Measurements from ENCODE around the gene ALAS2.
A peak's percentile ranks its signal among the peaks of the same experiment; 100 is the strongest.
"Not testable (repeated sequence)": the region's sequence is repeated elsewhere in the genome, so short reads cannot be mapped to it uniquely, and the experiment has no call there.

The ALAS2 gene, protein sequence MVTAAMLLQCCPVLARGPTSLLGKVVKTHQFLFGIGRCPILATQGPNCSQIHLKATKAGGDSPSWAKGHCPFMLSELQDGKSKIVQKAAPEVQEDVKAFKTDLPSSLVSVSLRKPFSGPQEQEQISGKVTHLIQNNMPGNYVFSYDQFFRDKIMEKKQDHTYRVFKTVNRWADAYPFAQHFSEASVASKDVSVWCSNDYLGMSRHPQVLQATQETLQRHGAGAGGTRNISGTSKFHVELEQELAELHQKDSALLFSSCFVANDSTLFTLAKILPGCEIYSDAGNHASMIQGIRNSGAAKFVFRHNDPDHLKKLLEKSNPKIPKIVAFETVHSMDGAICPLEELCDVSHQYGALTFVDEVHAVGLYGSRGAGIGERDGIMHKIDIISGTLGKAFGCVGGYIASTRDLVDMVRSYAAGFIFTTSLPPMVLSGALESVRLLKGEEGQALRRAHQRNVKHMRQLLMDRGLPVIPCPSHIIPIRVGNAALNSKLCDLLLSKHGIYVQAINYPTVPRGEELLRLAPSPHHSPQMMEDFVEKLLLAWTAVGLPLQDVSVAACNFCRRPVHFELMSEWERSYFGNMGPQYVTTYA

DNA sequence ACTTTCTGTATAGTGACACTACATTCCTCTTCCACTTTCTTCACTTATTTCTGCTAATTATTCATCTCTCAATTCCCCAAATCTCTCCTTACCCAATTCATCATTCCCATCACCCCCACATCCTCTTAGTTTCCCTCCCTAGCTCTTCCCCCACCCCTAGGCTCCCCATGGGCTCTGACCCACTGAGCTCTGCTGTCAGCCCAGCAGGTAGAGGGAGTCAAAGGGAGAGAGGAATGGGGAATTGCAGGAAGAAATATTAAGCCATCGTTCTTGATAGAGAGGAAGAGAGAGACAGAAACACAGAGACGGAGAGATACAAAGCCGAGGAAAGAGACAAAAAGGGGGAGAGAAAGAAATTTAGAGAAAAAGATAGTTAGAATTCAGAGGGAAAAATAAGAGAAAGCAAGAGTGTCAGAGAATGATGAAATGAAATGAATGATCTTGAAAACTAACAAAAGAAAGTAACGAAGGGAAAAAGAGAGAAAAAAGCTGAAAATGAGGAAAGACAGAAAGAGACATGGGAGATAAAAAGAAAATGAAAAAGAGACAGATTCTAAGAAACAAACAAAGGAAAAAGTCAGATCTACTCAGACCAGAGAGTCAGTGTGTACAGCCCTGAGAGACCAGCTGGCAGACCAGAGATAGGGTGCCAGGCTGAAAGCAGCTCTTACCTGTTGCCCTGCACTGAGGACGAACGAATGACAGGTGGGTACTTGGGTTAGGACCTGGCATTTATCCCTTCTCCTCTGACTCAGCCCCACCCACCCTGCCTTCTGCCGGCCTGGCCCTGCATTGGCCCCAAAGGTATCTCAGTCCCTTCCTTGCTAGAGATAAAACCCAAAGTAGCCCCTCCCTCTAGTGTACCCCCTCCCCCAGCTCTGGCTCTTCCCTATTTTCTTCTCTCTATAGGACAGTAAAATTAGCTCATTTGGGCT is at the start of gene ALAS2:
ALAS2 (minus strand) TSS at position 707 of the 935 bp plus-strand sequence. CDS start 4,977 bp downstream, outside the sequence.
- DNase-seq, result no peak

DNA sequence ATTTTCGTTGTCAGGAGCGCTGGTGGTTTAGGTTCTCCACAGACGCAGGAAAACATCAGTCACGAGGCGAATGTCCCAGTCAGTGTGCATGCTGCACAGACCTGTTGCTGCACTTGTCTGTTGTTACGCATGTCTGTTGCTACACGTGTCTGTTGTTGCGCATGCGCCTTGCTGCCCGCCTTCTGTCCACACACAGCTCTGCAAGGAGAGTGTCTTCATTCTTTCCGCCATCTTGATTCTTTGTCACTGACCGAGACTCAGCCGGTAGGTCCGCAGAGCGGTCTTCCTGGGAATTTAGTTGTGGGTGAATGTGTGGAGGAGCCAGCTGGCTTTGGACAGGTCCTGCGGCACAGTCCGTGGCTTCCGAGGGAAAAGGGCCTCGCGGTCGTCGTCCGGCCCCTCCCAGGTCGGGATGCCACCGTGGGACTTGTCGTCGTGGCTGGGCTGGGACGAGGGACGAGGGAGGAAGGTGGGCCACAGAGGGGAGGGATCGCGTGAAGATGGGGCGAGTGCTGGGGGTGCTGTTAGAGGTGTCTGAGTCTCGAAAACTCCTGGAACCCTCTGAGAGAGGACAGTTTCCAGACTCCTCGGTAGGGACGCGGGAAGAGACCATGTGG is 44.2 kb upstream of the ALAS2 start, which contains the start of gene PAGE2B:
PAGE2B (plus strand) TSS at position 180 of the 617 bp plus-strand sequence. CDS start 1,012 bp downstream, outside the sequence.
- DNase-seq, result no peak

DNA sequence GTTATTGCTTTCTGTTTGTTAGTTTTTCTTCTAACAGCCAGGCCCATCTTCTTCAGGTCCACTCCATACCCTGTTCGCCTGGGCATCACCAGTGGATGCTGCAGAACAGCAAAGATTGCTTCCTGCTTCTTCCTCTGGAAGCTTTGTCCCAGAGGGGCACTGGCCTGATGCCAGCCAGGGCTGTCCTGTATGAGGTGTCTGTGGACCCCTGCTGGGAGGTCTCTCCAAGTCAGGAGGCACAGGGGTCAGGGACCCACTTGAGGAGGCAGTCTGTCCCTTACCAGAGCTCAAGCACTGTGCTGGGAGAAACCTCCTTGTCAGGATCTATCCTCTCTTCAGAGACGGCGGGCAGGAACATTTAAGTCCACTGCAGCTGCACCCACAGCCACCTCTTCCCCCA is 41.5 kb upstream of the ALAS2 start:
- DNase-seq, result no peak

DNA sequence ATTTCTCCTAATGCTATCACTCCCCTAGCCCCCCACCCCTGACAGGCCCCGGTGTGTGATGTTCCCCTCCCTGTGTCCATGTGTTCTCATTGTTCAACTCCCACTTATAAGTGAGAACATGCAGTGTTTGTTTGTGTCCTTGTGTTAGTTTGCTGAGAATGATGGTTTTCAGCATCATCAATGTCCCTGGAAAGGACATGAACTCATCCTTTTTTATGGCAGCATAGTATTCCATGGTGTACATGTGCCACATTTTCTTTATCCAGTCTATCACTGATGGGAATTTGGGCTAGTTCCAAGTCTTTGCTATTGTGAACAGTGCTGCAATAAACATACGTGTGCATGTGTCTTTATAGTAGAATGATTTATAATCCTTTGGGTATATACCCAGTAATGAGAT is 36.4 kb upstream of the ALAS2 start:
- DNase-seq, result not testable (repeated sequence)

DNA sequence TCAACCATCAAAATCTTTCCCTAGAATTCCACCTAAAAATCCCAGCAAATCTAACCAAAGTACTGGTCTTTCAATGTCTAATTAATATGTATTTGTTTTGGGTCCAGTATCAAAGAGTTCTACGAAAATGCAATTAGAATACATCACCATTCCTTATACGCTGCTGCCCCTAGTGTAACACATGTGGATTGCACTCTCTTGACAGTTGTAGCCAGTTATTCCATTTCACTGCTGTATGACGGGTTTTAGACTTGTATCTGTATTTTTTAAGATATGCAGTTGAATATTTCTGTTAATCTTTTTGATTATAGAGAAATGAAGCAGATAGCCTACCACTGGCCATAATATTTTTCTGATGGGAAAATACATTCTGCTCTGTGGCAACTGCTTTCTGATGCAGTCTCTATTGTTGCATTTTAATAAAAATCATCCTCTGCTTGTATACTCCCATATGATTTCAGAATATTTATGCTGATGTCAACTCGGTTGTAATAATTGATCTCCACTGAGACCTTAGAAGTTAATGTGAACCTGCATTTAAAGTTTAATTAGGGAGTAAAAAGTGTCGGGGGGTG is 27.0 kb upstream of the ALAS2 start:
- peak; percentile 52 for DNase-seq

DNA sequence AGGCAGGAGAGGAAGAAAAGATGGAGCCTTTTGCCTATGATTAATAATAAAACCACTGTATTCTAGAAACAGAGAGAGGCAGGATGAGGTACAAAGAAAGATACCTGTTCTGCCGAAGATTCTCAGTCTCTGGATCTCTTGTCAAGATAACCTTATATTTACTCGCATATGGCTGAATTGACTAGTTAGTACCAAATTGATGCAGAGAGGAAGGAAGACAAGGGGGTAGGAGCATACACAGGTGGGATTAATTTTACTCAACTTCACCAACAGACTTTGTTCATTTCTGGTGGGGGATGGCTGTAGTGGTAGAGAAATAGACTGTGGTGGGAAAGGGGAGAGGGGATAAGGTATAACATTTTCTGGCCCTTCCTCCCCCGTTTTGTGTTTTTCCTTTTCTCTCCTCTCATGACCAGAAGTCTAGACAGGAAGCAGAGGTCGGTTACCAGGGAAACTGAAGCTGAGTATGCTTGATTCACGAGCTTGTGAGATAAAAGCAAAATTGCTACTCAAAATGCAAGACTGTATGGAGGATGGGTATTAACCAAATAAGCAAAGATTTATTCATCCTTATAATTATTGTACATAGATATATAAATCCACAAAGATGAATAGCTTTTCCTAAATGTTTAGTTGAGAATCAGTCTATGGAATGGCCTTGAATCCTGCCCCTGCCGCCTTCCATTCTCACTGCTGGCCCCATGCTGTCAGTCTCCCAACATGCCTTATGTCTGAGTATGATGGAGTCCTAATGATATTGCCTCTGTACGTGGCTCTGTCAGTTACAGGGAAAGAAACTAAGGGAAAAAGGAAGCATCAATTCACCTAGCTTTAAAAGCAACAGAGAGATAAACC is 26.3 kb upstream of the ALAS2 start:
- no peak for DNase-seq

DNA sequence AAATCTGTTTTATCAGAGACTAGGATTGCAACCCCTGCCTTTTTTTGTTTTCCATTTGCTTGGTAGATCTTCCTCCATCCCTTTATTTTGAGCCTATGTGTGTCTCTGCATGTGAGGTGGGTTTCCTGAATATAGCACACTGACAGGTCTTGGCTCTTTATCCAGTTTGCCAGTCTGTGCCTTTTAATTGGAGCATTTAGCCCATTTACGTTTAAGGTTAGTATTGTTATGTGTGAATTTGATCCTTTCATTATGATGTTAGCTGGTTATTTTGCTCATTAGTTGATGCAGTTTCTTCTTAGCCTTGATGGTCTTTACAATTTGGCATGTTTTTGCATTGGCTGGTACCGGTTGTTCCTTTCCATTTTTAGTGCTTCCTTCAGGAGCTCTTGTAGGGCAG is 19.8 kb upstream of the ALAS2 start:
- not testable (repeated sequence) for DNase-seq

DNA sequence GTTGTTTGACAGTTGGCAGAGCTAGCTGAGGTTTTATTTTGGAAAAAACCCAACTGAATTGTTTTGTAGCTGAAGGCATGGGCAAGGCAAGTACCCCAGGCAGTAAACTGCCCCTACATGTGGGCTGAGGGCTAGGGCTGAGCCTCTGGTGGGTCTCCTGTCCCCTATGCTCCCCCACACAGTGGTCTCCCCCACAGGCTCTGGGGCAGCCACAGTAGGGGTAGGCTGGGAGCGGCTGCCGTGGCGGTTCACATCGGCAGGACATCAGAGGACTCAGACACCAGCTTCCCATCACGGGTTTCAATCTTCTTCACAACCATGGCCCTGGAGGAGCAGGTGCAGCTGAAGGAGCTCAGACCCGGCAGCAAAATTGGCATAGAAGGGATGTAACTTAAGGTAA is 10.7 kb upstream of the ALAS2 start:
- DNase-seq, result no peak

DNA sequence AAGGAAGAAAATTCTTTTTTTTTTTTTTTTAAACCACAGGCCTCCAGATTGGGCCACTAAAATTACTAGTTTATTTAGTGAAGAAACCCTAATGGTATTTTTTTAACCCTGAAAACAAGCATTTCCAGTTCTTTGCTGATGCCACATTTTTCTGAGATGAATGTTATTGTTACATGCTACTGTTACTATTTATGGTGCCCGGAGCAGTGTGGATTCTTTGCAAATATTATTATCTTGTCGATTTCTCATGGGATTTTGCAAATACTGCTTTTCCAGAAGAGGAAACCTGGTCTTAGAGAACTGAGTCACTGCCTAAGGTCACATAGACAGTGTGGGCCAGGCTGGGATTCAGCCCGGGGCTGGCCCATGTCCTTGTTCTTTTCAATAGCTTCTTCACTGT is 8.7 kb upstream of the ALAS2 start:
- no peak for DNase-seq

DNA sequence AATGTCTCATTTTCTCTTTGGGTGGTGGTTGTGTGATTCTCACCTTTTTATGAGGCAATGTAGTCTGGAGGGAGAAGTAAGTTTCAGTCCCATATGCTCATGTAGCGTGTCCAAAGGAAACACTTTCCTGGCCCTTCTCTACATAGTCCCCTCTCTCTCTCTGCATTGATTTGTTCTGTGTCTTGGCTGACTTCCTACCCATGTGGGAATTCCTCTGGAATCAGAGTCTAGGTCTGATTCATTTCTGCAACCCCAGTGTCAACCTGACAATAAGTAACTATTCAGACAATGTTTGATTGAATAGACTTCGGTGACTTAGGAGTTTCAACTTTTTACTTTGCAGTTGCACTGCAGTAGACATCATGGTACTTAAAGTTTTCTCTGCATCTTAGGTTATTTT is 2.7 kb upstream of the ALAS2 start:
- DNase-seq, result no peak

DNA sequence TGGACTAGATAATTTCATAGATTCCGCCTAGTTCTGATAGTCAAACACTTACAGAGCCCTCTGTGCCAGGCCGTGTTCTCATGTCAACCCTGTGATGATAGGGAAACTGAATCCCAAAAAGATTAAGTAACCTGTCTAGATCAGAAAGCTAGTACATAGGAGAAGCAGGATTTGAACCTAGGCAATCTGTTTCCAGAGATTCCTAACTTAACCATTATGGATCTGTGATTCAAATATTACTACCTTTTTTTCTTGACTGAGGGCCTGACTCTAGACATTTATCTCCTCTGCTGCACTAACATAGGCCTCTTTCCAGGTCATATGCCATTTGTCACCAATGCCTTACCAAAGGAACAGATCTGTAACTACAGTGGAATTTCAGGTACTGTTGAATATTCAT is 1.5 kb downstream of the ALAS2 start:
- no peak for DNase-seq

DNA sequence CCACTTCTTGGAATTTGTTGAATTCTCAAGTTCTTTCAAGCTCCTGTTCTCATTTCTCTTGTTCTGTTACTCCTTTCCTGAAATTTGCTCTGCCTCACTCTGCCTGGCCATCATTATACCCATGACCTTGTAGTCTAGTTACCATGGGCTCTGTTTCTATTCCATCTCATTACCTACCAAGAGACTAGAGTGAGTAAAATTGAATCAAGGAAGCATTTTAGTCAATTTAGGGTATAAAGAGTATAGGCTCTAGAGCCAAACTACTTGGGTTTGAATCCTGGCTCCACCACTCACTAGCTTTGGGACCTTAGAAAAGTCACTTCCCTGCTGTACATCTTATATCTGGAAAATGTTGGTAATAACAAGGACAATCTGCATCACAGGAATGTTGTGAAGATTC is 2.2 kb downstream of the ALAS2 start:
- no peak for DNase-seq

DNA sequence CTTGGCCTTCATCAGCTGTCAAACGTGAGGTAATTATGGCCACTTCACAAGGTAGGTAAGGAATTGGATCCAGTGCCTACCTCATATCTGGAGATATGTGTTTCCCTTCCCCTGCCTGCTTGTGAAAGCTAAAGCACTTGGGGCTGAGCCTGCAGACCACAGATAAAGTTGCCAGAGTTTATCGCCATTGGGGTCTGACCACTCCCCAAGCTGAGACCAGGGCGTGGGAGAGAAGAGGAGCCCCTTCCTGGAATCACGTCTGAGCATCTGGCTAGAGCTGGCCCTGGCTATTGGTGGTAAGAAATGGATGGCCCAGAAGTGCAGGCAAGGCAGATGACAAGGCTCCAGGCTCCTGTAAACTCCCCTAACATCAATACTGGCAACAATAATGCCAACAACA is 2.7 kb downstream of the ALAS2 start:
- DNase-seq, result no peak

DNA sequence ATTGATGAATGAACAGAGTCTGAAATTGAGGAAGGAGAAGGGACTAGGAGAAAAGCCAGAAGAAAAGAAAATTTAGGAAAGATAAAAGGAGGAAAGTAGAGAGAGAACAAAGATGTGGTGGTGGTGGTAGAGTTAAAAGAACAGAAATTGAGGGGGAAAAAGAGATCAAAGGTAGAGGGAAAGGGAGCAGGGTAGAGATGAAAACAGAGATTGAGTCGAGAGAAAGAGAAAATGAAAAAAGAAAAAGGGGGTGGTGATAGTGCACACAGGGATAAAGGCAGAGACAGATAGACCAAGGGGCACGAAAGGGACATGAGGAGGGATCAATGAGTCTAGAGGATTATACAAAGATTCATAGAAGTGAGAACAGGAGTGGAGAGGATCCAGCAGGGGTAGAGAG is 3.9 kb downstream of the ALAS2 start:
- no peak for DNase-seq

DNA sequence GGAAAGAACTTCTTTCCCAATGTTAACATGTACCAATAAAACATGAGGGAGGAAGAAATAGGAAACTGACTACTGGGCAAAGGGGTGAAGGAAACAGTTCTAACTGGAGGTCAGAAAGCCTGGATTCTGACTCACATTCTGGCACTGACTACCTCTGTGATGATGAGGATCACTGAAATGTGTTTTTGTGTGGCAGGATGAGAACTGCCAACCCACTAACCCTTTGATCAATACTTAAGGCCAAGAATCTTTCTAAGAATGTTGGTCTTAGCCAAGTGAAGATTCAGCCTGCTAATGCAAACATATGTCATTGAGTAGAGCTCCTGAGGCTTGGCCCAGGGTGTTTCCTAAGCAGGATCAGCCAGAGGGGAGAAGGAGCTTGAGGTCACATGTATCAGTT is 4.6 kb downstream of the ALAS2 start:
- no peak for DNase-seq

DNA sequence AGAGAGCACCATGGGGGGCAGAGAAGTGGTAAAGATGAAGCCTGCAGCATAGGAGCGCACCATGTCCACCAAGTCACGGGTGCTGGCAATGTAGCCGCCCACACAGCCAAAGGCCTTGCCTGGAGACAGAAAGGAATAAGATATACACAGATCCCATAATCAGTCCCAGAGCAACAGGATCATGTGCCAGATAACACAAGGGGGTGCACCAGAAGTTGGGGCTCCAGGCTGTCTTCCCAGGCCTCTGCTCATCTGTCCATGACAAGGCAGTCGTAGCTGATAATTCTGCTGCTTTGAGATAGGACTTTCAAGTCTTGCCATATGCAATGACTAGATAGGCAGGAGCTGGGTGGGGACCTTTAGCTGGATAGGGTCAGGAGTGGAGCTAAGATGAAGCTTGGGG is 15.9 kb downstream of the ALAS2 start:
- no peak for DNase-seq

DNA sequence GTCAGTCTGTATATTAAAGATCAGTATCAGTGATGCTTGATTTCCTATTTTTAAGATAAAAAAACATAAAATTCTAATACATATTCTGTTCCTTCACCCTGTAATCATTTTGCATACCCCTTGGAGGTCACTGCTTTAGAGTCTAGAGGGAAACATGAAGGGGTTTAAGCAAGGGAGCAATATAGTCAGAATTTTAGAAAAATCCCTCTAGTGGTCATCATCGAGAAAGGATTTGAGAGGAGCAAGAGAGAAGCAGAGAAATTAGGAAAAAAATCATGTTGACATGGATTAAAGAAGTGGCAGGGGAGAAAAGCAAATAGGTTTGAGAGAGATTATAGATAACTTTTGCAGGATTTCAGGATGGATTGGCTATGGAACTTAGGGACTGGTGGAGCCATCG is 19.5 kb downstream of the ALAS2 start:
- DNase-seq, result no peak

DNA sequence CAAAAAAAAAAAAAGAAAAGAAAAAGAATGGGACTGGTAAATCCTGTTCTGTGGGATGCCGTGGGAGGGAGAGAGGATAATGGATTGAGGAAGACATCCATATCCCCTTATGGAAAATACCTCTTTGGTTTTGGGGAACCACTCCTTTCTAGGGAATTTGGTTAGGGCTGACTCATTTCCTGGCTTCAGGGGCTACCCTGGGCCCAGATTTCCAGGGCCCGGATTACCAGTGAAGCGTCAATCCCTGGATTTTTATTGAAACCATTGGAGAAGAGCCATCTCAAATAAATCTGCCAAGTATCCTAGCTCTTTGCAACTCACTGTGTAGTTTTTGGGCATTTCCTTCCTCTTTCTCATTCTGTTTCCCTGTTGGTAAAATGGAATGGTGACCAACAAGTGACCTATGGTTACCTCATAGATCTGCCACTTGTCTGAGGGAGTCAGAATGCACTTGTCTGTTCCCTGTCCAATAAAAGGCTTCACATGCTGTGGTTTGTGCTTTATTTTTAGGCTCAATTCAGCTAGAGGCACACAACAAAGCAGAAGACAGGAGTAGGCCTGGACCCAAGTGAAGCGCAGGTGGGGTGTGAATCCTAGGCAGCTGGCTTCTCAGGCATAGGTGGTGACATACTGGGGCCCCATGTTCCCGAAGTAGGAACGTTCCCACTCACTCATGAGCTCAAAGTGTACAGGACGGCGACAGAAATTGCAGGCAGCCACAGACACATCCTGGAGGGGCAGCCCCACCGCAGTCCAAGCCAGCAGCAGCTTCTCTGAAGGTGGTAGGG is 22.0 kb downstream of the ALAS2 start:
- DNase-seq, result no peak

DNA sequence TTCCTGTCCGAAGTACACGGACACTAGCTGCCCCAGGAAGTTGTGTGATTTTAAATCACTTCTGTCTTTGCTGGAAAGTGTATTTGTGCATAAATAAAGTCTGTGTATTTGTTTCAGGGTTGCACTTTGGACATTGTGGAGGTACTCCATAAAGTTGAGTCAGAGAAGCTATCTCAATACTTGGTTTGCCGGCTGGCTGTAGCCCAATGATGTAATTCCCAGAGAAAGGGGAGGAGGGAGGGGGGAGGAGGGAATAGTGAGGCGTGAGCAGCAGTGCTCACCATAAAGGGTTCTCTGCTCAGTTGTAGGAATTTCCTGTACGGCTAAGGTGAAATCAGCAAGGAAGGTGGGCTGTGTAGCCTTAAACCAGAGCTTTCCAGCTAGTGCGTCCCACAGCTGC is 23.1 kb downstream of the ALAS2 start:
- DNase-seq, result no peak

DNA sequence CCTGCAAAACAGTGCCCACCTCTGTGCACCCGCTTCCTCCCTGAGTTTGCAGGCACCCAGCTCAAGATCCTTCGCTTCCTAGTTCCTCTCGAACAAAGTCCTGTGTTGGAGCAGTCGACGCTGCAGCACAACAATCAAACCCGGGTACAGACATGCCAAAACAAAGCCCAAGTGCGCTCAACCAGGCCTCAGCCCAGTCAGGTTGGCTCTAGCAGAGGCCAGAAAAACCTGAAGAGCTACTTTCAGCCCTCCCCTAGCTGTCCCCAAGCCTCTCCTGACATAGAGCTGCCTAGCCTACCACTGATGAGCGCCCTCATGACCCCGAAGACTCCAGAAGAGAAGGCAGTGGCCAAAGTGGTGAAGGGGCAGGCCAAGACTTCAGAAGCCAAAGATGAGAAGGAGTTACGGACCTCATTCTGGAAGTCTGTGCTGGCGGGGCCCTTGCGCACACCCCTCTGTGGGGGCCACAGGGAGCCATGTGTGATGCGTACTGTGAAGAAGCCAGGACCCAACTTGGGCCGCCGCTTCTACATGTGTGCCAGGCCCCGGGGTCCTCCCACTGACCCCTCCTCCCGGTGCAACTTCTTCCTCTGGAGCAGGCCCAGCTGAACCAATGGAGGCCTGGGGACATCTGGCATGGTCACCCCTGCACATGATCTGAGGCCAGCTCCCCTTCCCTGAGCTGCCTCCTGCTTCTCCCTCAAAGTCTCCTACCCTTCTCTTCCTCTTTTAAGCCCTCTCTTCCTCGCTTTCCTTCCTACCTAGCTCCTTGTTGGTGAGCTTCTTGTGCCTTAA is 23.8 kb downstream of the ALAS2 start:
- DNase-seq, result no peak
